ENCODE data around the gene SCTR.

Gene SCTR
- 0 reads per million in 3 donors for total RNA-seq

GRCh38 chr2:119523952-119524694 is at the start of gene SCTR:
Gene SCTR, minus strand, starts transcription at chr2:119524483. Its CDS starts 257 bp downstream, at chr2:119524226.
- H3K36me3 ChIP-seq (ENCODE audit: control insufficient read depth, insufficient read depth, low read length): no peaks in the 10 kb centered on the region
- no peak within 1 kb of the TSS for H3K27ac ChIP-seq (ENCODE audit: insufficient read depth, low read length, poor library complexity, severe bottlenecking)
- H3K4me3 ChIP-seq (ENCODE audit: insufficient read depth, low read depth, low read length, poor library complexity, severe bottlenecking): no peak within 1 kb of the TSS
- DNase-seq: no peak
- no peaks in the 10 kb centered on the region for H3K9me3 ChIP-seq (ENCODE audit: control insufficient read depth, low read length)
- H3K4me1 ChIP-seq (ENCODE audit: control insufficient read depth, insufficient read depth, low read length, poor library complexity, severe bottlenecking): no peaks in the 10 kb centered on the region
- H3K27me3 ChIP-seq (replicated peaks; ENCODE audit: control insufficient read depth, insufficient read depth, low read length, poor library complexity, severe bottlenecking): no peaks in the 10 kb centered on the region

GRCh38 chr2:119567292-119567691 is 43.0 kb upstream of the SCTR start:
- no peak overlapping the region for H3K27ac ChIP-seq (ENCODE audit: insufficient read depth, low read length, poor library complexity, severe bottlenecking)
- DNase-seq: no peak

GRCh38 chr2:119565481-119565880 is 41.2 kb upstream of the SCTR start:
- H3K9me3 ChIP-seq (ENCODE audit: control insufficient read depth, low read length): no peaks in the 10 kb centered on the region
- no peak overlapping the region for H3K27ac ChIP-seq (ENCODE audit: insufficient read depth, low read length, poor library complexity, severe bottlenecking)
- no peak overlapping the region for H3K4me3 ChIP-seq (ENCODE audit: insufficient read depth, low read depth, low read length, poor library complexity, severe bottlenecking)
- no peaks in the 10 kb centered on the region for H3K4me1 ChIP-seq (ENCODE audit: control insufficient read depth, insufficient read depth, low read length, poor library complexity, severe bottlenecking)
- no peak for DNase-seq
- H3K27me3 ChIP-seq (replicated peaks; ENCODE audit: control insufficient read depth, insufficient read depth, low read length, poor library complexity, severe bottlenecking): peaks cover 2% of the 10 kb centered on the region
- no peaks in the 10 kb centered on the region for H3K36me3 ChIP-seq (ENCODE audit: control insufficient read depth, insufficient read depth, low read length)

More at GRCh38 chr2:119567292-119567691, 43.0 kb upstream of the SCTR start:
- no peak overlapping the region for H3K4me3 ChIP-seq (ENCODE audit: insufficient read depth, low read depth, low read length, poor library complexity, severe bottlenecking)
- no peaks in the 10 kb centered on the region for H3K4me1 ChIP-seq (ENCODE audit: control insufficient read depth, insufficient read depth, low read length, poor library complexity, severe bottlenecking)
- H3K9me3 ChIP-seq (ENCODE audit: control insufficient read depth, low read length): no peaks in the 10 kb centered on the region
- no peaks in the 10 kb centered on the region for H3K36me3 ChIP-seq (ENCODE audit: control insufficient read depth, insufficient read depth, low read length)
- H3K27me3 ChIP-seq (replicated peaks; ENCODE audit: control insufficient read depth, insufficient read depth, low read length, poor library complexity, severe bottlenecking): peaks cover 2% of the 10 kb centered on the region

- Histone ChIP-seq H3K4me1 (ENCODE audit: control insufficient read depth, insufficient read depth, low read length, poor library complexity, severe bottlenecking) (no peaks in the 10 kb centered on the region), H3K9me3 (ENCODE audit: control insufficient read depth, low read length) (no peaks in the 10 kb centered on the region), H3K4me3 (ENCODE audit: insufficient read depth, low read depth, low read length, poor library complexity, severe bottlenecking) (no peak overlapping the region), H3K36me3 (ENCODE audit: control insufficient read depth, insufficient read depth, low read length) (no peaks in the 10 kb centered on the region), H3K27me3 (replicated peaks; ENCODE audit: control insufficient read depth, insufficient read depth, low read length, poor library complexity, severe bottlenecking) (no peaks in the 10 kb centered on the region), H3K27ac (ENCODE audit: insufficient read depth, low read length, poor library complexity, severe bottlenecking) (no peak overlapping the region)
- DNase-seq: no peak
Observed at GRCh38 chr2:119553687-119554344, 29.5 kb upstream of the SCTR start.

- DNase-seq: no peak
- H3K4me1 ChIP-seq (ENCODE audit: control insufficient read depth, insufficient read depth, low read length, poor library complexity, severe bottlenecking): no peaks in the 10 kb centered on the region
Observed at GRCh38 chr2:119552902-119553301, 28.6 kb upstream of the SCTR start.

GRCh38 chr2:119550856-119551255 is 26.6 kb upstream of the SCTR start:
- Histone ChIP-seq H3K4me1 (ENCODE audit: control insufficient read depth, insufficient read depth, low read length, poor library complexity, severe bottlenecking) (no peaks in the 10 kb centered on the region), H3K9me3 (ENCODE audit: control insufficient read depth, low read length) (no peaks in the 10 kb centered on the region), H3K27ac (ENCODE audit: insufficient read depth, low read length, poor library complexity, severe bottlenecking) (no peak overlapping the region), H3K36me3 (ENCODE audit: control insufficient read depth, insufficient read depth, low read length) (no peaks in the 10 kb centered on the region), H3K27me3 (replicated peaks; ENCODE audit: control insufficient read depth, insufficient read depth, low read length, poor library complexity, severe bottlenecking) (no peaks in the 10 kb centered on the region), H3K4me3 (ENCODE audit: insufficient read depth, low read depth, low read length, poor library complexity, severe bottlenecking) (no peak overlapping the region)
- no peak for DNase-seq

More at GRCh38 chr2:119552902-119553301, 28.6 kb upstream of the SCTR start:
- Histone ChIP-seq H3K36me3 (ENCODE audit: control insufficient read depth, insufficient read depth, low read length) (no peaks in the 10 kb centered on the region), H3K27me3 (replicated peaks; ENCODE audit: control insufficient read depth, insufficient read depth, low read length, poor library complexity, severe bottlenecking) (no peaks in the 10 kb centered on the region), H3K27ac (ENCODE audit: insufficient read depth, low read length, poor library complexity, severe bottlenecking) (no peak overlapping the region), H3K4me3 (ENCODE audit: insufficient read depth, low read depth, low read length, poor library complexity, severe bottlenecking) (no peak overlapping the region), H3K9me3 (ENCODE audit: control insufficient read depth, low read length) (no peaks in the 10 kb centered on the region)

GRCh38 chr2:119550346-119550745 is 26.1 kb upstream of the SCTR start:
- no peaks in the 10 kb centered on the region for H3K27me3 ChIP-seq (replicated peaks; ENCODE audit: control insufficient read depth, insufficient read depth, low read length, poor library complexity, severe bottlenecking)
- H3K4me3 ChIP-seq (ENCODE audit: insufficient read depth, low read depth, low read length, poor library complexity, severe bottlenecking): no peak overlapping the region
- H3K4me1 ChIP-seq (ENCODE audit: control insufficient read depth, insufficient read depth, low read length, poor library complexity, severe bottlenecking): no peaks in the 10 kb centered on the region
- no peaks in the 10 kb centered on the region for H3K9me3 ChIP-seq (ENCODE audit: control insufficient read depth, low read length)
- no peak for DNase-seq
- H3K27ac ChIP-seq (ENCODE audit: insufficient read depth, low read length, poor library complexity, severe bottlenecking): no peak overlapping the region
- no peaks in the 10 kb centered on the region for H3K36me3 ChIP-seq (ENCODE audit: control insufficient read depth, insufficient read depth, low read length)

GRCh38 chr2:119549241-119549640 is 25.0 kb upstream of the SCTR start:
- no peaks in the 10 kb centered on the region for H3K9me3 ChIP-seq (ENCODE audit: control insufficient read depth, low read length)
- H3K36me3 ChIP-seq (ENCODE audit: control insufficient read depth, insufficient read depth, low read length): no peaks in the 10 kb centered on the region
- no peaks in the 10 kb centered on the region for H3K4me1 ChIP-seq (ENCODE audit: control insufficient read depth, insufficient read depth, low read length, poor library complexity, severe bottlenecking)
- peaks cover 8% of the 10 kb centered on the region for H3K27me3 ChIP-seq (replicated peaks; ENCODE audit: control insufficient read depth, insufficient read depth, low read length, poor library complexity, severe bottlenecking)
- no peak for DNase-seq
- no peak overlapping the region for H3K4me3 ChIP-seq (ENCODE audit: insufficient read depth, low read depth, low read length, poor library complexity, severe bottlenecking)
- H3K27ac ChIP-seq (ENCODE audit: insufficient read depth, low read length, poor library complexity, severe bottlenecking): no peak overlapping the region

- no peak for DNase-seq
- Histone ChIP-seq H3K27me3 (replicated peaks; ENCODE audit: control insufficient read depth, insufficient read depth, low read length, poor library complexity, severe bottlenecking) (peaks cover 8% of the 10 kb centered on the region), H3K36me3 (ENCODE audit: control insufficient read depth, insufficient read depth, low read length) (no peaks in the 10 kb centered on the region), H3K4me1 (ENCODE audit: control insufficient read depth, insufficient read depth, low read length, poor library complexity, severe bottlenecking) (no peaks in the 10 kb centered on the region), H3K27ac (ENCODE audit: insufficient read depth, low read length, poor library complexity, severe bottlenecking) (no peak overlapping the region), H3K9me3 (ENCODE audit: control insufficient read depth, low read length) (no peaks in the 10 kb centered on the region), H3K4me3 (ENCODE audit: insufficient read depth, low read depth, low read length, poor library complexity, severe bottlenecking) (no peak overlapping the region)
Observed at GRCh38 chr2:119548516-119549120, 24.3 kb upstream of the SCTR start.

- Histone ChIP-seq H3K9me3 (ENCODE audit: control insufficient read depth, low read length) (no peaks in the 10 kb centered on the region), H3K4me1 (ENCODE audit: control insufficient read depth, insufficient read depth, low read length, poor library complexity, severe bottlenecking) (no peaks in the 10 kb centered on the region), H3K27me3 (replicated peaks; ENCODE audit: control insufficient read depth, insufficient read depth, low read length, poor library complexity, severe bottlenecking) (peaks cover 8% of the 10 kb centered on the region), H3K4me3 (ENCODE audit: insufficient read depth, low read depth, low read length, poor library complexity, severe bottlenecking) (no peak overlapping the region), H3K36me3 (ENCODE audit: control insufficient read depth, insufficient read depth, low read length) (no peaks in the 10 kb centered on the region), H3K27ac (ENCODE audit: insufficient read depth, low read length, poor library complexity, severe bottlenecking) (no peak overlapping the region)
- DNase-seq: no peak
Observed at GRCh38 chr2:119546447-119546767, 22.1 kb upstream of the SCTR start.

Data from effector memory CD4-positive, alpha-beta T cell (primary cell).